ENCODE measurements around the gene PANX2. TPM values are rescaled to one million over a fixed set of nuclear protein-coding genes. Genes with fewer than 3 reads are reported as not detected.

PANX2 gene
- total RNA-seq, 4 donors from 2014 or later: 1.3 to 1.8 (median 1.6) TPM

DNA sequence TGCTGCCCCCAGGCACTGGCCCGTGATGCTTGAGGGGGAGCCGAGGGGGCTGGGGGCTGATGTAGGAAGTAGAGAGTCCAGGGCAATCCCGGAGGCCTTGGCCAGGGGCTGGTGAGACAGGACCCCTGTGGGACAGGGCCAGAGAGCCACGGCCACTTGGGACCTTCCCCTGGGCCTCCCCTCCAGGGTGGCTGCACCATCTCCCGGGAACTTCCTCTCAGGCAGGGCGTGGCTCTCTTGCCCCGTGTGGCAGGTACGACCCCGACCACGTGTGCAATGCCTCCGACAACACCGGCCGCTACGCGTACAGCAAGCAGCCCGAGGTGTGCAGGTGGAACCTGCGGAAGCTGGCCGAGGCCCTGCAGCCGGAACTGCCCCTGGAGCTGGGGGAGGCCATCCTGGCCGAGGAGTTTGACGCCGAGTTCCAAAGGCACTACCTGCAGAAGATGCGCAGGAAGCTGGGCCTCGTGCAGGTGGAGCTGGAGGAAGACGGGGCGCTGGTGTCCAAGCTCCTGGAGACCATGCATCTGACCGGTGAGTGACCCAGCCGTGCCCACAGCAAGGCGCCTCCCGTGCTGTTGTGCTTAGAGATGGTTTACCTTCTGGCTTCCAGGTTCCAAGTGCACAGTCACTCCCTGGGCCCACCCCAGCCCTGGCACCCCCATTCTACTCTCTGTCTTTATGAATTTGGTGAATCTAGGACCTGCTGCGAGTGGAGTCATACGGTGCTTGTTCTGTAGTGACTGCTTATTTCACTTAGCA is 40.0 kb downstream of the PANX2 start:
- TF ChIP-seq, protein P1, sequence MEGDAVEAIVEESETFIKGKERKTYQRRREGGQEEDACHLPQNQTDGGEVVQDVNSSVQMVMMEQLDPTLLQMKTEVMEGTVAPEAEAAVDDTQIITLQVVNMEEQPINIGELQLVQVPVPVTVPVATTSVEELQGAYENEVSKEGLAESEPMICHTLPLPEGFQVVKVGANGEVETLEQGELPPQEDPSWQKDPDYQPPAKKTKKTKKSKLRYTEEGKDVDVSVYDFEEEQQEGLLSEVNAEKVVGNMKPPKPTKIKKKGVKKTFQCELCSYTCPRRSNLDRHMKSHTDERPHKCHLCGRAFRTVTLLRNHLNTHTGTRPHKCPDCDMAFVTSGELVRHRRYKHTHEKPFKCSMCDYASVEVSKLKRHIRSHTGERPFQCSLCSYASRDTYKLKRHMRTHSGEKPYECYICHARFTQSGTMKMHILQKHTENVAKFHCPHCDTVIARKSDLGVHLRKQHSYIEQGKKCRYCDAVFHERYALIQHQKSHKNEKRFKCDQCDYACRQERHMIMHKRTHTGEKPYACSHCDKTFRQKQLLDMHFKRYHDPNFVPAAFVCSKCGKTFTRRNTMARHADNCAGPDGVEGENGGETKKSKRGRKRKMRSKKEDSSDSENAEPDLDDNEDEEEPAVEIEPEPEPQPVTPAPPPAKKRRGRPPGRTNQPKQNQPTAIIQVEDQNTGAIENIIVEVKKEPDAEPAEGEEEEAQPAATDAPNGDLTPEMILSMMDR (IDR thresholded peaks at IDR 0.05): no peak
- ATAC-seq (ENCODE audit: low FRiP score): peak; percentile 6
- DNase-seq (ENCODE audit: low spot score): no peak

DNA sequence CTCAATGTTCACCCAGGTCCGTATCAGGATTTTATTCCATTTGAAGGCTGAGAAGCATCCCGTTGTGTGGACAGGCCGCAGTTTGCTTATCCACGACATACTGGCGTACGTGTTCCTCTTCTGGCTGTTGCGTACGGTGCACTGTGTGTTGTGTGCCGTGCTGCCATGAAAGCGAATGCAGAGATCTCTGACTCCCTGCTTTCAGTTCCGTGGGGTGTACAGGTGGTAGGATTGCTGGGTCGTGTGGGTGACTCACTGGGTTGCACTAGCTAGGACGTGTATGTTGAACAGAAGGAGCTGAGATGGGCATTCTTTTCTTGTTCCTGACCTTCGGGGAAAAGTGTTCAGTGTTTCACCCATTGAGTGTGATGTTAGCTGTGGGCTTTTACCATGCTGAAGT is 40.6 kb downstream of the PANX2 start:
- DNase-seq (ENCODE audit: low spot score) (no peak), ATAC-seq (ENCODE audit: low FRiP score) (no peak)
- TF ChIP-seq, protein P1 (IDR thresholded peaks at IDR 0.05): no peak

DNA sequence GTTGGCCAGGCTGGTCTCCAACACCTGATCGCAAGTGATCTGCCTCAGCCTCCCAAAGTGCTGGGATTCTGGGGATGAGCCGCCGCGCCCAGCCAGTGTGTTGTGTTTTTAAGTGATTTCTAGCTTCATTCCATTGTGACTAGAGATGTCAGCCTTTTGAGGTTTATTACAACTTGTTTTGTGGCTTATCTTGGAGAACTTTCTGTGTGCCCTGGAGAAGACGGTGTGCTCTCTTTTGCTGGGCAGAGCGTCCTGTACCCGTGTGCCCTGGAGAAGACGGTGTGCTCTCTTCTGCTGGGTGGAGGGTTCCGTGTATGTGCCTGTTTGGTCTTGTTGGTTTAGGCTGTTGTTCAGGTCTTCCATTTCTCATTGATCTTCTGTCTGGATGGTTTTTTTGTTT is 42.7 kb downstream of the PANX2 start:
- DNase-seq (ENCODE audit: low spot score): no peak
- TF ChIP-seq, protein P1 (IDR thresholded peaks at IDR 0.05): no peak
- ATAC-seq (ENCODE audit: low FRiP score): no peak

DNA sequence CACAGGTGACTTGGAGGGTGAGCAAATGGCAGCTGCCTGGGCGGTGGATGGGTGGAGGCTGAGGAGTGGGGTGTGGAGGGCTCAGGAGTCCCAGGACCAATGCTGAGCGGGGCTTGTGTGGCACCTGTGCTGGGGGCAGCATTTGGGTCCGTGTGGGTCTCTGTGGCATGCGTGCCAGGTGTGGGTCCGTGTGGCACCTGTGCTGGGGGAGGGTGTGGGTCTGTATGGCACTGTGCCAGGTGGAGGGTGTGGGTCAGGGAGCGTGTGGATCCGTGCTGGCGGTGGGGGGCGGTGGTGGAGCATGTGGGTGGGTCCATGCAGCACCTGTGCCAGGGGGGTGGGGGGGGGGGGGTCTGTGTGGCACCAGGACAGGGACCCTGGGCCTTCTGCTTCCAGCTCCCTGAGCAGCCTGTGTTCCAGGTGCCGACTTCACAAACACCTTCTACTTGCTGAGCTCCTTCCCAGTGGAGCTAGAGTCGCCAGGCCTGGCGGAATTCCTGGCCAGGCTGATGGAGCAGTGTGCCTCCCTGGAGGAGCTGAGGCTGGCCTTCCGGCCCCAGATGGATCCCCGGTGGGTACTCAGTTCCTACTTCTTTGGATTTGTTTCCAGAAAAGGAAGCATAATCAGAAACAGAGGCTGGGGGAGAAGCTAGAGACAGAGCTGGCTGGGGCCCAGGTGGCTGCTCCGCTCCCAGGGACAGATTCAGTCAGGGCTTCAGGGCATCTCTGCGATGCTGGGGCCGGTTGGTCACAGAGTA is 44.9 kb downstream of the PANX2 start:
- DNase-seq (ENCODE audit: low spot score): no peak
- no peak for ATAC-seq (ENCODE audit: low FRiP score)
- TF ChIP-seq, protein P1 (IDR thresholded peaks at IDR 0.05): no peak

DNA sequence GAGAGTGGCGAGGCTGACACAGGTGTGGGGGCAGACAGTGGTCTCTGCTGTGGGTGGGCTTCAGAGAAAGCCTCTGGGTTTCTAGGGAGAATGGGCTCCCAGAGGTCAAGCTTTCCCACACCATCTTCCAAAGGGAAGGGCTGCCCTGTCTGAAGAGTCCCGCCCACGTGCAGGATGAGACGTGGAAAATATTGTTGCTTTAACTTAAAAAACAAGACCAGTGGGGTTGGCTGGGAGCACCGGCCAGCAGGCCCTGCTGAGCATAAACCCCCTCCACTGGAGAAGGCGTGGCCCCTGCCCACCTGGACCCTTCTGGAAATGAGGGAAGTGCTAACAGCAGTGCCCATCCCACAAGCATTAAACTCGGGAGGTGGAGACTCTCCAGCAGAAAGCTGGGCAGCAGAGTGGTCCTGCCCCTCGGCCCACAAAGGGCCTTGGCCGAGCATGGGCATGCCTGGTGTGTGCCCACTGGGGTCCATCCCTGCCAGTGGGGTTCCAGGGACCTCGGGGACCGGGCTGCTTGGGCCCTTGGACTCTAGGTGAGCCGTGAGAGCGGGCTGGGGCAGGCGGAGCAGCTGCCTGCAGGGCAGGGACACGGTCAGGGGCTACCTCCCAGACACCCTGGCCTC is 45.6 kb downstream of the PANX2 start:
- ATAC-seq (ENCODE audit: low FRiP score) (no peak), DNase-seq (ENCODE audit: low spot score) (no peak)
- TF ChIP-seq, protein P1 (IDR thresholded peaks at IDR 0.05): no peak

DNA sequence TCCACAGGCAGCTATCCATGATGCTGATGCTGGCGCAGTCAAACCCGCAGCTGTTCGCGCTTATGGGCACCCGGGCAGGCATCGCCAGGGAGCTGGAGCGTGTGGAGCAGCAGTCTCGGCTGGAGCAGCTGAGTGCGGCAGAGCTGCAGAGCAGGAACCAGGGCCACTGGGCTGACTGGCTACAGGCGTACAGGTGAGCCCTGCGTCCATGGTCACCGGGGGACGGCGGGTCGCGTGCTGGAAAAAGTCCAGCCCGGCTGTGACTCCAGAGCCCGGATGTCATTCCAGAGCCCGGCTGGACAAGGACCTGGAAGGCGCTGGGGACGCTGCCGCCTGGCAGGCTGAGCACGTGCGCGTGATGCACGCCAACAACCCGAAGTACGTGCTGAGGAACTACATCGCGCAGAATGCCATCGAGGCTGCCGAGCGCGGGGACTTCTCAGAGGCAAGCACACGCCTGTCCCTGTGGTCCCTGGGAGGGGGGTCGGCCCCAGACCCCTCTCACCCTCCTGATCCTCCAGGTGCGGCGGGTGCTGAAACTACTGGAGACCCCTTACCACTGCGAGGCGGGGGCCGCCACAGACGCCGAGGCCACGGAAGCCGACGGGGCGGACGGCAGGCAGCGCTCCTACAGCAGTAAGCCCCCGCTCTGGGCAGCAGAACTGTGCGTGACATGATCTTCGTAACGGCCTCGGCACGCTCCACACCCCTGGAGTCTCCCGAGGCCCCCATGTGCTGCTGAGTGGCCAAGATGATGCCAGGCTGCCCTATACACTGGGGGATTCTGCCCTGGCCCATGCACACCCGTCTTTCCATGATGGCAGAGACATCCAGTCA is 46.4 kb downstream of the PANX2 start:
- ATAC-seq (ENCODE audit: low FRiP score) (no peak), DNase-seq (ENCODE audit: low spot score) (no peak)
- TF ChIP-seq, protein P1 (IDR thresholded peaks at IDR 0.05): no peak
